ENCODE data around the gene GLIS1. TPM values are rescaled to one million over a fixed set of nuclear protein-coding genes. Genes with fewer than 3 reads are reported as not detected.
A peak's percentile ranks its signal among the peaks of the same experiment; 100 is the strongest.

Gene GLIS1
- total RNA-seq, 1 donor: 1.6 TPM

DNA sequence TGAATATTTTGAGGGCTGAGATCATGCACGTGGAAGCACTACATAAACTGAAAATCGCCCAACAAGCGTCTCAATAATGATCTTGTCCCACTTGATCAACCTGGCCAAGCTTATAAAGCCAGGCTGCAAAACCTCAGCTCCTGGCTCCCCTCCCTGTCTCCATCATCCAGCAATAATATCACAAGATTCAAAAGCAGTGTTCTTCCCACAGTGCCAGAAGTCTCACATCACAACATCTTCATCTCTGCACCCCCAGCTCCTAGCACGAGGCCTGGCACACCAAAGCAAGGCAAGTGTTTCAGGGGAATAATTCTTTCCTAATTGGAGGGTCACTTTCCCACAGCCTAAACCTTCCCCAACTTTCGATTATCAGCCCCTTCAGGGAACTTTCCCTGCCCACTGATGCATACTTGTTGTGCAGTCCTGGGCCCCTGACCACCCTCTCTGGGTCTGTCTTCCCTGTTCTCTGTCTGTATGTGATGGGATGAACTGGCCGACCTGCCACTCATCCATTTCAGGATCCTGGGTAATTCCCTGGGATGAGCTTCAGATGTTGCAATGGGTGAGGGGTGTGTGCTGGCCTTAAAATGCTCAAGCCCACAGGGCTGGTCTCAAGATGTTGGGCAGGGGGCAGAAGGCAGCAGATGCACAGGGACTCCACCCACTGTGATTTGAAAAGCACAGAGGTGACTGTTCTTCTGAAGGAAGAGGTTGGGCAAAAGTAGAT, 150.7 kb downstream of the GLIS1 start:
- no peak overlapping the region for H3K4me3 ChIP-seq (ENCODE audit: low read depth, low read length)
- TF ChIP-seq, protein P1, sequence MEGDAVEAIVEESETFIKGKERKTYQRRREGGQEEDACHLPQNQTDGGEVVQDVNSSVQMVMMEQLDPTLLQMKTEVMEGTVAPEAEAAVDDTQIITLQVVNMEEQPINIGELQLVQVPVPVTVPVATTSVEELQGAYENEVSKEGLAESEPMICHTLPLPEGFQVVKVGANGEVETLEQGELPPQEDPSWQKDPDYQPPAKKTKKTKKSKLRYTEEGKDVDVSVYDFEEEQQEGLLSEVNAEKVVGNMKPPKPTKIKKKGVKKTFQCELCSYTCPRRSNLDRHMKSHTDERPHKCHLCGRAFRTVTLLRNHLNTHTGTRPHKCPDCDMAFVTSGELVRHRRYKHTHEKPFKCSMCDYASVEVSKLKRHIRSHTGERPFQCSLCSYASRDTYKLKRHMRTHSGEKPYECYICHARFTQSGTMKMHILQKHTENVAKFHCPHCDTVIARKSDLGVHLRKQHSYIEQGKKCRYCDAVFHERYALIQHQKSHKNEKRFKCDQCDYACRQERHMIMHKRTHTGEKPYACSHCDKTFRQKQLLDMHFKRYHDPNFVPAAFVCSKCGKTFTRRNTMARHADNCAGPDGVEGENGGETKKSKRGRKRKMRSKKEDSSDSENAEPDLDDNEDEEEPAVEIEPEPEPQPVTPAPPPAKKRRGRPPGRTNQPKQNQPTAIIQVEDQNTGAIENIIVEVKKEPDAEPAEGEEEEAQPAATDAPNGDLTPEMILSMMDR (IDR thresholded peaks at IDR 0.05; ENCODE audit: insufficient read depth, low read length): no peak
- no peak for DNase-seq (ENCODE audit: low read depth)

DNA sequence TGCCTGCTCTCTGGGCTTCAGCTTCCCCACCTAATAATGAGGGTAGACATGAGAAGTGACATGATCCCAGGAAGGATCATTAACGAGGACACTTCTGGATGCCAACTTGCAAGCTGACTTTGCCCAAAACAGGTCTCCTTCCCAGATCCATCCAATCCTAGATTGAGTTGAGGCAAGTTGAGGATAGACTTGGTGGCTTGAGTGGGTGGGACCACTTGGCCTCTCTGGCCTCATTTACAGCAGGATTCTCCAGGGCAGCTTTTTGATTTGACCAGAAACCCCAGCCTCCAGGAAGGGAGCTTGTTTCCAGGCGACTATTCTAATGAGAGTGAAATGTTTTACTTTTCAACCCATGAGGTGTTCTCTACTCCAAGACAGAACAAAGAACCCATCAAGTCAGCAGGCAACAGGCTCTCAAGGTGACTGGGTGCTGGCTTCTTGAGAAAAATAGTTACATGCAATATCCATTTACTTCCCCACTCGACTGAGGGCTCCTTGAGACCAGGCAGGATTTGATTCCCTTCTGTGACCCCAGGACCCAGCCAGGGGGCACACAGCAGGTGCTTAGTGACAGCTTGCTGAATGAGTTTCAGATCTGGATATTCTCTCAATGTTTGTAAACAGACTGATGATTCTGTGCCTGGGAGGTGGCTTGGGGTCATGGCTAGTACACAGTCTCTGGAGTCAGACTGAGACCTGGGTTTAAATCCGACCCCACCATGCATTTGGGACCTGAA, 151.5 kb downstream of the GLIS1 start:
- no peak for DNase-seq (ENCODE audit: low read depth)
- H3K4me3 ChIP-seq (ENCODE audit: low read depth, low read length): no peak overlapping the region
- TF ChIP-seq, protein P1 (IDR thresholded peaks at IDR 0.05; ENCODE audit: insufficient read depth, low read length): no peak

DNA sequence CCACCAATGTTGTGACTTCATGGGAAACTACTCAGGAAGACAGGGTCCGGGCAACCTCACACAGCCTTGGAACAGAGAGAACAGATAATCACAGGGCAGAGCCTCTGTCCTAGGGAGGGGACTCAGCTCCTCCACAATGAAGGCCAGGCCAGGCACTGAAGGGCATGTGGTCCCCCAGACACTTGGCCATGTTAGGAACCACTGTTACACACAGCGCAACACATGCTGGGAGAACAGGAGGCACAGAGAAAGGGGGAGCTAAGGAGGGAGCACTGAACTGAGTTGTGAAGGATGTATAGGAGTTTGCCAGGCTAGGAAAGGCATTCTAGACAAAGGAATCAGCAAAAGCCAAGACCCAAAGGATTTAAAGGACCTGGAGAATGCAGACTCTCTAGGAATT, 152.2 kb downstream of the GLIS1 start:
- TF ChIP-seq, protein P1 (IDR thresholded peaks at IDR 0.05; ENCODE audit: insufficient read depth, low read length): no peak
- H3K4me3 ChIP-seq (ENCODE audit: low read depth, low read length): no peak overlapping the region
- DNase-seq (ENCODE audit: low read depth): no peak

DNA sequence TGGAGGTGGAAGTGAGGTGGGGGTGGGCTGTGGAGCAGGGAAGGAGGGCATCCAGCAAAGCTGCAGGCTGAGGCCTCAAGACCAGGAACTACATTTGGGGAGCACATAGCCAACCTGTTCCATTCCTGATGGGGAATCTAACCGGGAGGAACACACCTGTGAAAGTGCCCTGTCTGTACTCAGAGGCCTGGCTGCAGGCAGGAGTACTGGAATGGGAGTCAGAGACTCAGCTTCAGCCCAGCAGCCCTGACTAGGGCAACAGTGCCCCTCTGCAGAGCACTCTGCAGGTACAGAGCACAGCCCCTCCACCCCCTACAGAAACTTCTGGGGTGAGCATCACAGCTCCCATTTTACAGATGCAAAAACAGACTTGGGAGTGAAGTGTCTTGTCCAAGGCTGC, 153.4 kb downstream of the GLIS1 start:
- no peak for DNase-seq (ENCODE audit: low read depth)
- TF ChIP-seq, protein P1 (IDR thresholded peaks at IDR 0.05; ENCODE audit: insufficient read depth, low read length): no peak
- H3K4me3 ChIP-seq (ENCODE audit: low read depth, low read length): no peak overlapping the region

DNA sequence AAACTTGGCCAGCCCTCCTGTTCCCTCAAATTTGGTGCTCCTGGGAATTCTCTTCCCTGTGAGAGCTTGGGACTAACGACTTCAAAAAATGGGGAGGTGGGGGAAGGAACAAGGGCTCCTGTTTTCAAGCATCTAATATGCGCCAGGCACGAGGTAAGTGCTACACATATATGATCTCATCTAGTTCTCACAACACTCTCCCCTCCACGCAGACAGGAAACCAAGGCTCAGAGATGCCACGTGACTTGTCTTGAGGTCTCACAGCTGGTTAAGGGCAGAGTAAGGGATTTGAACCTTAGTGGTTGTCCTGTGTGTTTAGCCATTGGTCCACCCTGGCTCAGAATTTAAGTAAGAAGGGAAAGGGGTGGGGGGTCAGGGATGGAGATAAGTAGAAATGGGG, 153.8 kb downstream of the GLIS1 start:
- no peak overlapping the region for H3K4me3 ChIP-seq (ENCODE audit: low read depth, low read length)
- TF ChIP-seq, protein P1 (IDR thresholded peaks at IDR 0.05; ENCODE audit: insufficient read depth, low read length): no peak
- DNase-seq (ENCODE audit: low read depth): peak; percentile 13

DNA sequence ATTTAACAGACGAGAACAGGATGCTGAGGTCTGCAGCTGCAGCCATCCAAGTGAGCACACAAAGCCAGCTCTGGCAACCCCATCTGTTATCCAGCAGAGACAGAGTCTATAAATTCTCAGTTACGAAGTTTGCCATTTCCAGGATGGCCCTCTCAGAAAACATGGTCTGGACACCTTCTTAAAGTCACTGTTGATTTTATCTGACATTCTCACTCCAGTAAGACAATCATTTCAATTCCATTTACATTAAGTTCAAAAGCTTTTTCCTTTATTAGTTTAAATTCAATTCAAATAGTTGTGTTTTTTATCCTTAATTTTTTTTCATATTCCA, 154.2 kb downstream of the GLIS1 start:
- no peak for DNase-seq (ENCODE audit: low read depth)
- TF ChIP-seq, protein P1 (IDR thresholded peaks at IDR 0.05; ENCODE audit: insufficient read depth, low read length): no peak
- H3K4me3 ChIP-seq (ENCODE audit: low read depth, low read length): no peak overlapping the region
